Measurements from ENCODE around the gene NPHS2.

Gene NPHS2

DNA sequence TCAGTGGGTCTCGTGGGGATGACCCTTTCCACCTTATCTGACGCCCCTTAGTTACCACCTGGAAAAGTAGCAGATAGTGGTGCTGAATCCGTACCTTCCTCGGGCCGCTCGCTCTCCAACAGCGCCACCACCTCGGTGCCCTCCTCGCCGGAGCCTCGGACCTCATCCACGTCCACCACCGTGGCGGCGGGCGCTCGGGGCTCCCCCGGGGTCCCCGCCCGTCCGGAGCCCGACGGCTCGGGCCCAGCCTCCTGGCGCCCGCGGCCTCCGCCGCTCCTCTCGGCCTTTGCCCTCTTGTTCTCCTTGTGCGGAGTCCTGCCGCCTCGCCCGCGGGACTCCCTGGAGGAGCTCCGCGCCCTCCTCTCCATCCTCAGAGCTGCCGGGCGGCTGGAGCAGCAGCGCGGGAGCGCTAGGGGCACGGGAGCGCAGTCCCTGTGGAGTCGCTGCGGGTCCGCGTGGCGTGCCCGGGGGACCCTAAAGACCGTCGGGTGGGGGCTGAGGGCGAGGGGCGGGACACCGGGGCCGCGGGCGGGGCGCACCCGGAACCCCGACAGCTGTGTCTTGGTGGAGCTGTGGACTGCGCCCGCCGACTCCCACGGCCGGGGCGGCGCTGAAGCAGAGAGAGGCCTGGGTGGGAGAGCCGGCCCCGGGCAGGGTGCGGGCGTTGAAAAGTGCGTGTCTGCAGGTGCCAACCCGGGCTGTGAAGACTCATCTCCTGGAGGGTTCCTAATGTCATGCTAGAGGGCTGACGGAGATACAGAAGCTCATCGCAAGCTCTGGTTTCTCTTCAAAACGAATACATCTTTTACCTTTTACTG is at the start of gene NPHS2:
Gene NPHS2, minus strand, starts transcription at position 452 of the 818 bp plus-strand sequence. Its CDS starts 84 bp downstream, at position 368.
- no peak for DNase-seq

DNA sequence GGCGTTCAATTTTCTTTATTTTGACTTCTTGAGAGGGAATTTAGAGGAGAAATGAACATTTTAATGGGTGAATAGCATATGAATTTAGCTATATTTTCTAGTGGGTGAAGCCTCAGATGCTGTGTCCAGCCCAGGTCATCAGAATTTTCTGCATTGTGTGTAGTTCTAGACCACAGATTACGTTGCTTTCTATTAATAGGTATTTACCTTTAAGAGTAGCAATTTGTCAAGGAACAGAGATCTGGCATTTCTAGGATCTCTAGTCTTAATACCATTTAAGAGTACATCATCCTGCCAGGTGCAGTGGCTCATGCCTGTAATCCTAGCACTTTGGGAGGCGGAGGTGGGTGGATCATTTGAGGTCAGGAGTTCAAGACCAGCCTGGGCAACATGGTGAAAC is 36.6 kb upstream of the NPHS2 start:
- DNase-seq = no peak

- no peak for DNase-seq
Measured at GRCh38 chr1:179601093-179601492, 25.3 kb upstream of the NPHS2 start.

GRCh38 chr1:179599623-179600249 is 24.0 kb upstream of the NPHS2 start:
- DNase-seq = no peak

- DNase-seq = no peak
Measured at GRCh38 chr1:179598631-179599030, 22.9 kb upstream of the NPHS2 start.

DNA sequence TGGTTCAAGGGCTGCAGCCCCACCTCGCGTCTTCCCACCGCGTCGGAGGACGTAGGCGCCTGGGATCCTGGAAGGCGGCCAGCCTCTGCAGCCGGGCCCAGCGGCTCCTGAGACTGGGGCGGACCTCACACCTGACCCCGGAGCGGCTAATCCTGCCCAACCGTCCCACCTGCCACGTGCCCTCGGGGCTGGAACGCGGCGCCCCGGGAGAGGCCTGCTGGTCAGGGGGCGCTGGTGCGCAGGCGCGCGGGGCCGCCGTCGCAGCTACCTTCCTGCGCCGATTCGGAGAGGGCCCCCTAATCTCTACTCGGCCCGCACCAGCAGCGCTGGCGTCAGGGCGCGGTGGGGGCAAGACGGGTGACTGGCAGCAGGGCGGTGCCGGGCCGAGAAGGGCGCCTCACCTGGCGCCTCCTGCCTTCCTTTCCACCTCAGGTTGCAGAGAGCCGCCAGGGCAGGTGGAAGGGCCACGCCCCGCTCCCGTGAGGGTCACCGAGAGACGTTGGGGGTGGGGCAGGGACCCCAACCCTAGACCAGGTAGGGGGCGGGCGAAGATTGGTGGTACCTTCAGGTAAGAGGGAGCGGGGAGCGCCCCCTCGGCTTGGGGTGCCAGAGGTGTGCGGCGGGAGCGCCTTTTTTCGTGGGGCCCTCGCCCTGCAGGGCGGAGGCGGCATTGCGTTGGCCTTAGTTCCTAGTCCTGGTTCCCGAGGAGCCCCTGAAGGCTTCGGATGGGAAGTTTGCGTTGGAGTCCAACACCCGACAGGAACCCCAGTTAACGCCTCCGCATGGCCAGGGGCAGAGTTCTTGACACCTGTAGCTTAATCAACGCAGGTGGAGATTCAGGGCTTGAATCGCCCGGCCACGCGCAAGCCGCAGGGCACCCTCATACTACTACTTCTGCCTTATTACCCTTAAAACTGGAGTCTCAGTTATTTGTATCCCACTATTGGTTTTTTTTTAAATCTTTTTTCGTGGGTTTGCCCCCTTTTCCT is 16.1 kb upstream of the NPHS2 start, which contains the start of gene TDRD5:
Gene TDRD5, plus strand, starts transcription at position 241 of the 989 bp plus-strand sequence. CDS start 784 bp downstream, outside the sequence.
- DNase-seq = no peak

DNA sequence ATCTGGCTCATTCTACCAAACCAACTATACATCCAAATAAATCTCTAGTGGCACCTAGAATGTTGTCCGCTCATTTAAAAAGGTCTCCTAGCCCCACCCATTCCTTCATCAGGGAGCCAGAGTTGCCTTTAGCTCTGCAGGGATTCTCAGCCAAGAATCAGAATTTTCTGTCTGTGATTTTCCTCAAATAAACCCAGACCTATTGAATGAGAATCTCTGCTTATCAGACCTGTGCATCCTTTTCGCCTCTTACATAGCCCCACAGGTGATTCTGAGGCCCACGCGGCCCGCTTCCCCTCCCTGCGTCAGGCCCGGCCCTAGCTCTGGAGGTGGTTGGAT is 15.5 kb upstream of the NPHS2 start:
- DNase-seq = no peak

DNA sequence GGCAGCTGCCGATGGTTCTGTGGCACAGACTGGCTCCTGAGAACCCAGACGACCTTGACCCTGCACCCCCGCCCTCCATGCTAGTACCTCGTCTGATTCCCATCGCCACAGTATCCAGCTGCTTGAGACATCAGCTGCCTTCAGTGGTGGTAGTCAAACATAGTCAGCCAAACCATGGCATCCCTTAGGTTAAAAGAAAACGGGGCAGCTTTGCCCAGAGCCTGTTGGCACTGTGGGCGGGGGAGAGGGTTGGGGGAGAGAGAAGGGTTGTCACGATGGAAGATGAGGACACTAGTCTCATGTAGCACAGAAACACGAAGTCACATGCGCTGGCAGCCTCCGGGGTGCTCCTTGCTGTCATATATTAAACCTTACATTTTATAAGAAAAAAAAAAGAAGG is 14.9 kb upstream of the NPHS2 start:
- DNase-seq = no peak

DNA sequence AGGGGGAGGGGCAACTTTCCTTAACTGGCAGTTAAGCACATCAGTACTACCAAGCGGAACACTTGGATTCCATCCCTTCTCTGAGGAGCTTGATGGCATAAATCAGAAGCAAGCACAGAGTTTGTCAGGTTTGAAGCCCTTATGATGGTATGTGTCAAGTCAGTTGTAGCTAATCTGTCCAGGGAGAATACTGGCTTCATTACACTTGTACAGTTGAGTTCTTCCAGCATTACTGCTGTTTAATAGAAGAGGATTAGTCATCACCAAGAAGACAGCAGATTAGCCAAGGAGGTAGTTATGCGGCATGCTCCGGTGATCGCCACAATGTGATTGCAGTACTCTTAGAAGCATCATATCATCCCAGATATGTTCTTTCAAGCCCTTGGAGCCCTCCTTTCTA is 13.8 kb upstream of the NPHS2 start:
- no peak for DNase-seq

GRCh38 chr1:179588425-179589024 is 12.8 kb upstream of the NPHS2 start:
- no peak for DNase-seq

DNA sequence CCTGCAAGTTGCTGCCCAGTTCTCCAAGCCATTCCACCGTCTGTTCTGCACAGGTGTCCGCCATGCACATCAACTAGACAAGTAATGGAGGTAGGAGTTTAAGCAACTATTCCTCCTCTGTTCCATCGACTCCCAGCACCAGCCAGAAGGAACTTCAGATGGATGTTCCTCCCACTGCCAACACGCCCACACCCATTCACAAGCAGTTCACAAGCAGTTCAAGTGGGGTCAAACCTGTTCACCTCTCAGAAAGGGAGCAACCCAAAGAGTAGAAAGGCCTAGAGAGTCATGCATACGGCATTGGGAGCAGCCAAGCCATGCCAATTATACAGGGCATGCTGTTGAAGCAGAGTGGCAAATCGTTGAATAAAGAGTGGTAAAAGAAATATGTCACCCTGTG is 11.6 kb upstream of the NPHS2 start:
- DNase-seq = no peak

DNA sequence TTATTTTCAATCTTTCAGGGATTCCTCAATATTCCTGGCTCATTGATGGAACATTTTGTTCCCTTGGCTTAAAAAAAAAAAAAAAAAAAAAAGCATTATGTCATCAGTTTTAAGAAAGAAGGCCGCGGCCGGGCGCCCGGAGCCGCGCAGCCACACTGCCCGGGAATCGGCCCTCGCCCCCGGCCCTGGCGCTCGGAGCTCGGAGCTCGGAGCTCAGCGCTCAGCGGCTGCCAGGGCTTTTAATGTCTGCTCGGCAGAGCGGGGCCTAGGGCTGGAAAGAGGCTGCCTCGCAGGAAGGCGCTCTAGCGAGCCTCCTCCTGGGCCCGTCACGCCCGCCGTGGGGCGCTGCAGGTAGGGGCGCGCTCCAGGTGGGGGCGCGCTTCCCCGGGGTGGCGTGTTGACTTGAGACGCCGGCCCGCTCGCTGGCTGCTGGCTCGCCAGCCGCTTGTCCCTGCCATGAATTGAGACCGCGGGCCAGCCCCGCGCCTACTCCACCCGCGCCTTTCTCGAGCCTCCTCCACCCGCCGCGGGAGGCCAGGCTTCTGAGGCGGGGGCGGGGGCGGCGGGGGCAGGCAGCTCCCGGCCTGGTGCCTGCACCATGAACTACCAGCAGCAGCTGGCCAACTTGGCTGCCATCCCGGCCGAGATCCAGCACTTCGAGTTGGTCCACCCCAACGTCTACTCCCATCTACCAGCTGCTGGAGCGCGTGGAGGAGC is 10.5 kb upstream of the NPHS2 start:
- no peak for DNase-seq

DNA sequence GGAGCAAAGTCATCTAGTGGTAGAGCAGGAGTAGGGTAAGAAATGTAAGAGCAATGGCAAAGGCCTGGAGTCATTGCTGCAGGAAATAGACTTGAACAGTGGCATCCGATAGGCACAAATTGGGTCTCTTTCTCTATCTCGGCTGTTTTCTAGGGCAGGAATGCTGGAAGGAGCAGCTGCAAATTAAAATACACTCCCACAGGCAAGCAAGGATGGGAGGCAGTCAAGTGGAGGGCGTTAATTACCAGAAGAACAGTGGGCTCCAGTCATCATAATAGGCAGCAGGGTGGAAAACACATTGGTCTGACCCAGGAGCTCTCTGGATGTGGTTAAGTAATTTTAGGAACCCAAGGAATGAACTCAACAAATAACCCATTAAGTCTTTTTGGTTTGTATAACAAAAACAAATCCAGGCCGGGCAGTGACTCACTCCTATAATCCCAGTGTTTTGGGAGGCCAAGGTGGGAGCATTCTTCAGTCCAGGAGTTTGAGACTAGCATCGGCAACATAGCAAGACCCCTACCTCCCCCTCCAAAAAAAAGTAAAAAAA is 8.1 kb upstream of the NPHS2 start:
- DNase-seq = no peak

DNA sequence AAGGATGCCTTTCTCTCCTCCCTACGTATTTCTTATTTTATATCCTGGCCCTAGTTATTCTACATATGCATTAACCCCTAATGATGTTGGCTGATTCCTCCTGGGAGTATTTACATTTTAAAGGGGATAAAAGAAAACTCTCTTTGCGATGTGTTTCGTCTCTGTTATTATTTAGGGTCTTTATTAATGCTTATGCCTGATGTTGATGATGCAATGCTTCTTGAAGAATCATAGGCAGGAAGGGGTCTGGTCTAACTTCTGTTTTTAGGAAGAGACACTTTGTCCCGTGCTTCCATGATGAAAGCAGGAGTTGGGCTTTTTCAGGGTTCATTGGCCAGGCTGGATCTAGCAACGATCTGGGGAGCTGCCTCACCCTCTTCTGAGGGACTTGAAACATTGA is 761 bp upstream of the NPHS2 start:
- no peak for DNase-seq

- DNase-seq = no peak
Measured at GRCh38 chr1:179558078-179558477, 17.7 kb downstream of the NPHS2 start.

- no peak for DNase-seq
Measured at GRCh38 chr1:179554427-179554826, 21.3 kb downstream of the NPHS2 start.

GRCh38 chr1:179550746-179551682 is 24.7 kb downstream of the NPHS2 start:
- DNase-seq = no peak

GRCh38 chr1:179549368-179549700 is 26.4 kb downstream of the NPHS2 start:
- no peak for DNase-seq

- no peak for DNase-seq
Measured at GRCh38 chr1:179548666-179549367, 26.9 kb downstream of the NPHS2 start.

DNA sequence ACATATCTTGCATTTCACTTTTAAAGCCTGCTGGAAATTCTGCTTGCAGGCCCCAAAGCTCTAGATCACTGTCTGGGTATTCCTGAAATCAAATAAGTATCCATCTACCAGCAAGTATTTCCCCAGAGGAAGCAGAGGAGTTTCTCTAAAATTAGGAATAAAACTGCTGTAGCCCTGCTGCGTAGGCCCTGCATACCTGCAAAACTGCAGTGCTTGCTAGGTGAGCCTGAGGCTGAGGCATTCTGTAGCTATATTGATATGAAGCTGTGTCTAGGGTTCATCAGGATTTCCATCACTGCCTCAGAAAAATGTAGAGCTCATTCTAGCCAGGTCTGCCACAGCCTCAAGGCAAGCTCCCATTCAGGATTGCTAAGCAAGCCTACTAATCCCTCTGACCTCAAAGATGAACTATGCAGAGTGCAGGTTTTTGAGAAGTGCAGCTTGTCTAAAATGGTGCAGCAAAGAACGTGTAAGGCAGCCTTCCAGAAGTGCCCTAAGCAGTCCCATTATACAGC is 28.7 kb downstream of the NPHS2 start:
- no peak for DNase-seq
